ENCODE measurements around the gene OR2T1. TPM values are rescaled to one million over a fixed set of nuclear protein-coding genes. Genes with fewer than 3 reads are reported as not detected.

Gene OR2T1
- total and polyA plus RNA-seq, 10 of the 15 experiments (the other 5 are each of a cell fraction or from before 2014, with no cell fraction given), result 0.02 TPM; not detected in 9

DNA sequence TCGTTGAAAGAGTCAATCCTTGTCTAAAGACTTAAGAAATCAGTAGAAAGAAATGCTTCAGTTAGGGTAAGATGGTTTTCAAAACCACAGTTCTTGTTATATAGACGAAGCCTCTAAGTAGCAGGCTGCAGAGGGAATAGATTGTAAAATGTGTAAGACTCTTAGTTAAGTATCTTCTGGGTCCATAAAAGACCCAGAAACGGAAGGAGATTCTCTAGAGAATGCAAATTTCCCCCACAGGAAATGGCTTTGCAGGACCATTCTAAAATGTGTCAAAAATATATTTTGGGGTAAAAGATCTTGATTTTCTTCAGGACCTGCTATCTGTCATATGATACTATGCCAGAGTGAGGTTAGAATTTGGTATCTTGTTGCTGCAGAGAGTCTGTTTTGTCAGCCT is 13.4 kb downstream of the OR2T1 start:
- no TSS peak for BruUV-seq (replicated peaks)
- ChIA-PET CTCF (no interaction called here), RAD21 (ENCODE audit: unreplicated experiment) (no interaction called here), SMC1A (ENCODE audit: uncharacterized antibody, unreplicated experiment) (no interaction called here), POLR2A (no interaction called here)
- peak; percentile 47 for FAIRE-seq
- Histone ChIP-seq H3K36me3 (ENCODE audit: control insufficient read depth in 2 of 2, insufficient read depth in 2 of 2, low read length in 1 of 2) (no peaks in the 10 kb centered on the region), H3K4me3 (no peak overlapping the region), H3K4me1 (ENCODE audit: control insufficient read depth, insufficient read depth, low read length) (no peaks in the 10 kb centered on the region; the same call in 1 of the 2 replicates), H3K27ac (ENCODE audit: control insufficient read depth, insufficient read depth) (no peak overlapping the region), H3K79me2 (ENCODE audit: control insufficient read depth, insufficient read depth, low read length) (no peaks in the 10 kb centered on the region), H2AFZ (ENCODE audit: control insufficient read depth, low read depth, low read length) (no peak overlapping the region; the same call in 1 of the 2 replicates), H4K20me1 (ENCODE audit: control insufficient read depth, insufficient read depth) (no peaks in the 10 kb centered on the region), H3K4me2 (ENCODE audit: control insufficient read depth, insufficient read depth) (no peak overlapping the region), H3K9me3 (replicated peaks; ENCODE audit: control insufficient read depth, insufficient read depth, low read length) (peaks cover 17% of the 10 kb centered on the region), H3K9ac (ENCODE audit: control insufficient read depth, insufficient read depth, low read length) (no peak overlapping the region), H3K27me3 (replicated peaks in 1 of 2; ENCODE audit: control insufficient read depth in 2 of 2, insufficient read depth in 2 of 2, low read length in 1 of 2) (no peaks in the 10 kb centered on the region)
- 13% methylated on average over 3 of the region's 3 CpGs for WGBS (ENCODE audit: insufficient coverage, insufficient replicate concordance, low lambda C conversion rate, missing lambda C conversion rate)
- ATAC-seq, result no peak
- intact Hi-C loops (cut with micrococcal nuclease; ENCODE audit: unreplicated experiment) (no loop called here), in situ Hi-C loops (cut with MboI) (no loop called here)
- DNase-seq (ENCODE audit: low read depth, low spot score), result no peak
- TF ChIP-seq GABPA (IDR thresholded peaks at IDR 0.05; ENCODE audit: low read depth) (0 out of 2 replicates have a peak, but pooled peaks have one; percentile 17), MLLT1 (IDR thresholded peaks at IDR 0.05) (no peak)

DNA sequence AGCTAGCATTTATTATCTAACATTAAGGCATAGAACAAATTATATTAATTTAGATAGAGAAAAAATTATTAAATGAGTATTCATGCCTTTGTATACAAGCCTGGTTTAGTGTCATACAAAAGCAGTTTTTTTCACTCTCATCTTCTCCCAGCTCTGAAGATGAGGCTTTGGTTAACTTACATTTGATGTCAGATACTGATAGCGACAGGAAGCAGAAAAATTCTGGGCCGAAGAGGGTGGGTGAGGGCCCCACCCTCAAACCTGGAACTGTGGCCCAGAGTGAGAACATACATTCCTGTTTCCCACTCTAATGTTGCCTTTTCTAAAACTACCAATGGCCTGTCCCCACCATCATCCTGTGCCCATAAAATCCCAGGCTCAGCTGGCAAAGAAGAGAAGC is 15.0 kb downstream of the OR2T1 start:
- Histone ChIP-seq H2AFZ (ENCODE audit: control insufficient read depth, low read depth, low read length) (no peak overlapping the region), H3K4me1 (ENCODE audit: control insufficient read depth, insufficient read depth, low read length) (no peaks in the 10 kb centered on the region; the same call in 1 of the 2 replicates), H3K4me2 (ENCODE audit: control insufficient read depth, insufficient read depth) (no peak overlapping the region), H3K9ac (ENCODE audit: control insufficient read depth, insufficient read depth, low read length) (no peak overlapping the region), H4K20me1 (ENCODE audit: control insufficient read depth, insufficient read depth) (no peaks in the 10 kb centered on the region), H3K9me3 (replicated peaks; ENCODE audit: control insufficient read depth, insufficient read depth, low read length) (peaks cover 18% of the 10 kb centered on the region), H3K36me3 (ENCODE audit: control insufficient read depth in 2 of 2, insufficient read depth in 2 of 2, low read length in 1 of 2) (no peaks in the 10 kb centered on the region), H3K4me3 (no peak overlapping the region), H3K27ac (ENCODE audit: control insufficient read depth, insufficient read depth) (no peak overlapping the region), H3K79me2 (ENCODE audit: control insufficient read depth, insufficient read depth, low read length) (no peaks in the 10 kb centered on the region), H3K27me3 (replicated peaks in 1 of 2; ENCODE audit: control insufficient read depth in 2 of 2, insufficient read depth in 2 of 2, low read length in 1 of 2) (no peaks in the 10 kb centered on the region)
- SMC1A ChIA-PET (ENCODE audit: uncharacterized antibody, unreplicated experiment), result interaction anchor here (1.0 to 1.1 kb wide), 3 partner anchors 9 to 12 kb away, joined by 3 to 4 read pairs (median 3); no protein-coding TSS in a partner anchor
- FAIRE-seq (no peak), ATAC-seq (no peak), DNase-seq (ENCODE audit: low read depth, low spot score) (no peak)
- RAD21 ChIA-PET (ENCODE audit: unreplicated experiment), result no interaction called here
- intact Hi-C loops (cut with micrococcal nuclease; ENCODE audit: unreplicated experiment), result no loop called here
- 97% methylated on average over 2 of the region's 2 CpGs for WGBS (ENCODE audit: insufficient coverage, insufficient replicate concordance, low lambda C conversion rate, missing lambda C conversion rate)
- CTCF ChIA-PET, result interaction anchor here (1.0 kb wide), 1 partner anchor 13 kb away, joined by 3 read pairs; no protein-coding TSS in a partner anchor
- POLR2A ChIA-PET, result no interaction called here
- no TSS peak for BruUV-seq (replicated peaks)
- in situ Hi-C loops (cut with MboI), result no loop called here
- TF ChIP-seq PRDM15 (CRISPR knock-in tag; IDR thresholded peaks at IDR 0.05) (no peak), TARDBP (IDR thresholded peaks at IDR 0.05; ENCODE audit: borderline replicate concordance) (no peak), NR2C2 (IDR thresholded peaks at IDR 0.05; ENCODE audit: borderline replicate concordance, control insufficient read depth, insufficient read length, low read depth) (no peak), ZNF384 (IDR thresholded peaks at IDR 0.05; ENCODE audit: borderline replicate concordance, low read depth, low read length) (no peak), MYC (IDR thresholded peaks at IDR 0.05; ENCODE audit: insufficient read depth, insufficient read length, insufficient replicate concordance, low read length, severe bottlenecking) (no peak)
- TF ChIP-seq, protein P1, sequence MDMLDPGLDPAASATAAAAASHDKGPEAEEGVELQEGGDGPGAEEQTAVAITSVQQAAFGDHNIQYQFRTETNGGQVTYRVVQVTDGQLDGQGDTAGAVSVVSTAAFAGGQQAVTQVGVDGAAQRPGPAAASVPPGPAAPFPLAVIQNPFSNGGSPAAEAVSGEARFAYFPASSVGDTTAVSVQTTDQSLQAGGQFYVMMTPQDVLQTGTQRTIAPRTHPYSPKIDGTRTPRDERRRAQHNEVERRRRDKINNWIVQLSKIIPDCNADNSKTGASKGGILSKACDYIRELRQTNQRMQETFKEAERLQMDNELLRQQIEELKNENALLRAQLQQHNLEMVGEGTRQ (IDR thresholded peaks at IDR 0.05; ENCODE audit: borderline replicate concordance, low read depth, low read length), result no peak
- TF ChIP-seq, protein P2, sequence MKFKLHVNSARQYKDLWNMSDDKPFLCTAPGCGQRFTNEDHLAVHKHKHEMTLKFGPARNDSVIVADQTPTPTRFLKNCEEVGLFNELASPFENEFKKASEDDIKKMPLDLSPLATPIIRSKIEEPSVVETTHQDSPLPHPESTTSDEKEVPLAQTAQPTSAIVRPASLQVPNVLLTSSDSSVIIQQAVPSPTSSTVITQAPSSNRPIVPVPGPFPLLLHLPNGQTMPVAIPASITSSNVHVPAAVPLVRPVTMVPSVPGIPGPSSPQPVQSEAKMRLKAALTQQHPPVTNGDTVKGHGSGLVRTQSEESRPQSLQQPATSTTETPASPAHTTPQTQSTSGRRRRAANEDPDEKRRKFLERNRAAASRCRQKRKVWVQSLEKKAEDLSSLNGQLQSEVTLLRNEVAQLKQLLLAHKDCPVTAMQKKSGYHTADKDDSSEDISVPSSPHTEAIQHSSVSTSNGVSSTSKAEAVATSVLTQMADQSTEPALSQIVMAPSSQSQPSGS (IDR thresholded peaks at IDR 0.05; ENCODE audit: low read length), result no peak

All from GM12878 (cell line).